Stimulated activated CD8-positive, alpha-beta memory T cell treated with anti-CD3 and anti-CD28 coated beads, Interleukin-12 subunit alpha, Interleukin-12 subunit beta, amount 100 ng/mL, for 24 hours (primary cell): ENCODE results near the gene NFATC2IP.
"Not testable (repeated sequence)": the region's sequence is repeated elsewhere in the genome, so short reads cannot be mapped to it uniquely, and the experiment has no call there.

ENCODE experiments used
- DNase-seq: peaks from one replicate; pipeline ENCODE4 v3.0.0-alpha.2; 2020; ENCODE audit errors: extremely low read depth

The NFATC2IP gene

DNA sequence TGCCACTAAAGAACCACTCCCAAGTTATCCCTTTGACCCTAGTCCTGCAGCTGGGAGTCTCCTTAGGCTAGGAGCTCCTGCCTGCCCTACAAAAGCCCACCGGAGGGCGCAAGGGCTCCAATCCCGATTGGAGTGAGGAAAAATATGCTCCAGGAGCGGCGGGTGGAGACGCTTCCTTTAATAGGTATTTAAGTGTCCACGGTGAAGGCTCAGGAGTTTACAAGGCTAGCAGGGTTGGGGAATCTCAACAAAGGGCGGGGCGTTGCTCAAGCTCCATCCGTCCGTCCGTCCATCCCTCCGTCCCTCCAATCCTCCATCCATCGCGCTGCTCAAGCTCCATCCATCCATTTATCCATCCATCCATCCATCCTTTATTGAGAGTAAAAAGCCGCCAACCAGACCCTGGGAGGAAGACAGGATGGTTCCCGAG is 23.3 kb downstream of the NFATC2IP start:
- DNase-seq = no peak

DNA sequence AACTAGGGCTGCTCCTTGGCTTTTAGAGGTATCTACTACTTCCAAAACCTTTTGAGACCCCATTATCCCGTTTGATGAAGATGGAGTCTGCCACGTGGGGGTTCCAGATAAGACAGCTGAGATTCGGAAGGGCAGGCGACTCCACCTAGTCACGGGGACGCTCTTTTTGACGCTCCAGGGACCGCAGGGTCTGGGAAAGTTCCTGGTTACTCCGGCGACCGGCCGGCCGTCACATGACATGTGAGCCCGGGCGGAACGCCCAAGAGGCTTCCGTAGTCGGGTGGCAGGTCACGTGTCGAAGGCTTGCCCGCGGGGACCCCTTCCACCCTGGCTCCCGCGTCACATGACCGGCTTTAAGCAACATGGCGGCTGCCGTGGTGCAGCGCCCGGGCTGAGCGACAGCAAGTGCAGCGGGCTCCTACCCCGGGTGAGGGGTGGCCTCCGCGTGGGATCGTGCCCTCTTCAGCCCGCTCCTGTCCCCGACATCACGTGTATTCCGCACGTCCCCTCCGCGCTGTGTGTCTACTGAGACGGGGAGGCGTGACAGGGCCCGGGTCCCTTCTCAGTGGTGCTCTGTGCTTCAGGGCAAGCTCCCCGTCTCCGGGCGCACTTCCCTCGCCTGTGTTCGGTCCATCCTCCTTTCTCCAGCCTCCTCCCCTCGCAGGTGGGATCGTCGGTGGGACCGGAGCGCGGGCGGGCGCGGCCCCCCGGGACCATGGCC is 23.9 kb downstream of the NFATC2IP start, which contains the start of gene SPNS1:
SPNS1 (plus strand) TSS at position 342 of the 721 bp plus-strand sequence; CDS start at position 716, 374 bp downstream.
- peak; percentile 89 for DNase-seq

DNA sequence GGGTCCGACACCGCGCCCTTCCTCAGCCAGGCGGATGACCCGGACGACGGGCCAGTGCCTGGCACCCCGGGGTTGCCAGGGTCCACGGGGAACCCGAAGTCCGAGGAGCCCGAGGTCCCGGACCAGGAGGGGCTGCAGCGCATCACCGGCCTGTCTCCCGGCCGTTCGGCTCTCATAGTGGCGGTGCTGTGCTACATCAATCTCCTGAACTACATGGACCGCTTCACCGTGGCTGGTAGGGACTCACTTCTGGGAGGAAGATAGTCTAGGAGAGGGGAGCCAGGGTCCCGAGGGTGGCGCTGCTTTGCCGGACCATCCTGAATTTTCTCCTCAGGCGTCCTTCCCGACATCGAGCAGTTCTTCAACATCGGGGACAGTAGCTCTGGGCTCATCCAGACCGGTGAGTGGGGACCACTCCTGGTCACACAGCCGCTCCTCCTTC is 24.4 kb downstream of the NFATC2IP start:
- no peak for DNase-seq

DNA sequence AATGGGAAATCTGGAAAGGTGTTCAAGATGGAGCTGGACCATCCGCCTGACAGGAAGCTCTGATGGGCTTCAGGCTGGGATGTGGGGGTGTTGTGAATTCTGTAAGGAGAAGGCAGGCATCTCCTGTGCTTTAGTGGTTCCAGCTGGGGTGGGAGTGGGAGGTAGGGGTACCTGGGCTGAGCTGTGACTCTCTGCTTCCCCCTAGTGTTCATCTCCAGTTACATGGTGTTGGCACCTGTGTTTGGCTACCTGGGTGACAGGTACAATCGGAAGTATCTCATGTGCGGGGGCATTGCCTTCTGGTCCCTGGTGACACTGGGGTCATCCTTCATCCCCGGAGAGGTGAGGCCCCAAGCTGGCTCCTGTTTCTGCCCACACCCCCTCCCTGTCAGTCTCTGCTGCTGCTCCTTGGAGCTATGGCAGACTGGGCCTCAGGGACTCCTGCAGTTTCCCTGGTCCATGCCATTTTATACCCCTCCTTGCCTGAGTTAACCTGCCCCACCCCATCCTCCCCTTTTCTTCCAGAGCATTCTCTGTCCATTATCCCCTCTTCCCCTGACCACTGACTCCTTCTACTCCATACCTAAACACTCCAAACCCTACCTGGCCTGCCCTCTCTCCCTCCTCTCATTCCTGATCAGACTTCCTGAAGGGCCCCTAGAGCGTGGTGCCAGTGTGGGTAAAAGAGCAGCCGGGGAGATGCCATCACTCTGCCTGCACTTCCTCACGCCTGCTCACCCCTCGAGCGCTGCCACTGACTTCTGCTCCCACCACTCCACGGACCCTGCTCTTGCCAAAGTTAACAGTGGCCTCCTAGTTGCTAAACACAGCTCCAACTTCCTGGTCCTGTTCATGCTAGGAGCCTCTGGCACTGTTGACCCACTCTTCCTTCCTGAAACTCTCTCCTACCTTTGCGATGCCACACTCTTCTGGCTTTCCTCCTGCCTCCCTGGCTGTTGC is 27.2 kb downstream of the NFATC2IP start:
- DNase-seq = no peak

DNA sequence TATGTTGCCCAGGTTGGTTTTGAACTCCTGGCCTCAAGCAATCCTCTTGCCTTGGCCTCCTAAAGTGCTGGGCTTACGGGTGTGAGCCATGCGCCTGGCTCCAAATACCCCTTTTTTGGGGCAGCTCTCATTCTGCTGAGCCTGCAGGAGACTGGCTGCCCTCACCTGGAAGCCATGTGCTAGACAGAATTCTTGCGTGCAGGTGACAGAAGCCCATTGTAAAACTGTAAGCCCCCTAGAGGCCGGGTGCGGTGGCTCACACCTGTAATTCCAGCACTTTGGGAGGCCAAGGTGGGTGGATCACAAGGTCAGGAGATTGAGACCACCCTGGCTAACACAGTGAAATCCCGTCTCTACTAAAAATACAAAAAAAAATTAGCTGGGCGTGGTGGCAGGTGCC is 29.6 kb downstream of the NFATC2IP start:
- DNase-seq = not testable (repeated sequence)

DNA sequence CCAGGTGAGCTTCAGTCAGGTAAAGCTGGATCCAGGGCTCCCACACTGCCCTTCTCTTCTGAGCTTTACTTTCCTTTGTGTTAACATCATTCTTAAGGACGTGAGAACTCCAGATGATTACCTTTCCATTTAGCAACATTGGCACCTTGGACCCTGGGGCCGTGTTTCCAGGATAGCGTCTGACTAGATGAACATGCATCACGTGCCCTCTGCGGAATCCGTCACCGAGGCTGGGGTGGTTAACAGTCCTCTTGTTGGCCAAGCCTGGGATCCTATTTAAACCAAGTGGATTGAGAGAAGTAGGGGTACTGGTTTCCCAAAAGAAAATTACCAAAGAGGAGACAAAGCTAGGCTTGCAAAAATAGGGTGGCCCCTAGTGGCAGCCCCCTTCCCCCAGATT is 30.2 kb downstream of the NFATC2IP start:
- DNase-seq = no peak

DNA sequence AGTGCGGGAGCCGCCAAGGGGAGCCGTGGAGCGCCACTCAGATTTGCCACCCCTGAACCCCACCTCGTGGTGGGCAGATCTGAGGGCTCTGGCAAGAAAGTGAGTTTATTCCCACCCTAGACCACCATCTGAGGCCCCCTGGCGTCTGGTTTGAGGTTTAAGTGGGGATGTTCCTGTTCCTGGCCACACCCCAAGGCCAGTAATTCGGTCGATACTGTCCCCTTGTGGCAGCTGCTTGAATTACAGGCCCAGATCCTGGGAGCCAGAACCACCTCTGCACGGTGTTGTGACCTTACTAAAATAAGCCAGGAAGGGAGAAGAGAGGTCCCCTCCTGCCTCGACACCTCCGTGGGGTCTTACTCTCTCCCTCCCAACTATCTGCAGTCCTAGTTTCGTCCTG is 30.8 kb downstream of the NFATC2IP start:
- DNase-seq = no peak

DNA sequence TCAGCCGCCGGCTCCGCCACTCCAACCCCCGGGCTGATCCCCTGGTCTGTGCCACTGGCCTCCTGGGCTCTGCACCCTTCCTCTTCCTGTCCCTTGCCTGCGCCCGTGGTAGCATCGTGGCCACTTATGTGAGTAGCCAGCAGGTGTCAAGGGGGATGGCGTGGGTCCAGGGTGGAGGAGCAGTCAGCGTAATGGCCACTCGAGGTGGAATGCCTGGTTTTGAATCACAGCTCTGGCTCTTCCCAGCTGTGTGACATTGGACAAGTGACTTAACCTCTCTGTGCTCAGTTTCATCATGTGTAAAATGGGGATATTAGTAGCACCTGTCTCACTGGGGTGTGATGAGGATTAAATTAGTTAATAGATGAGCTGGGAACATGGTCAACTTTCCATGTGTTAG is 31.7 kb downstream of the NFATC2IP start:
- DNase-seq = no peak

DNA sequence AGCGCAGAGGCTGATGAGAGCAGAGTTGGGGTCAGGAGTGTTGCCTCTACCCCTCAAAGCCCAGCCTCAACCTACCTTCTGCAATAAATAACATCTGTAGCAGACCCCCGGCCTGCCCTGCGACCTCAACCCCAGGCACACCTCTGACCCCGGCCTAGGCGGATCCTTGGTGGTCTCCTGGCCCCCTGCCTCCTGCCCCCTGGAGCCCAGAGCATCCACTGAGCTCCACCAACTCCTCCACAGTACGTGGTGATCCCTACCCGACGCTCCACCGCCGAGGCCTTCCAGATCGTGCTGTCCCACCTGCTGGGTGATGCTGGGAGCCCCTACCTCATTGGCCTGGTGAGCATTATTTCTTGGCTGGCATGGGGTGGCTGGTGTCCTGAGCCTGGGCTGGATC is 32.2 kb downstream of the NFATC2IP start:
- DNase-seq = no peak

DNA sequence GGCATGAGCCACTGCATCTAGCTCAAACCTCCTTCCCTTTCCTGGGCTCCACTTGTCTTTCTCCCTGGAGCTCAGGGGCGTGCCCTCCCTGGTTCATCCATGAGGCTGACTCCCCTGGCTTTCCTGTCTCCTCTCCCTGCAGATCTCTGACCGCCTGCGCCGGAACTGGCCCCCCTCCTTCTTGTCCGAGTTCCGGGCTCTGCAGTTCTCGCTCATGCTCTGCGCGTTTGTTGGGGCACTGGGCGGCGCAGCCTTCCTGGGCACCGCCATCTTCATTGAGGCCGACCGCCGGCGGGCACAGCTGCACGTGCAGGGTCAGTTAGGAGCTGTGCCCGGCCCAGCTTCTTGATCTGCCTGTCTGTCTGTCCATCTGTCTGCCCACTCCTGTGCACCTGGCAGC is 32.9 kb downstream of the NFATC2IP start:
- no peak for DNase-seq

DNA sequence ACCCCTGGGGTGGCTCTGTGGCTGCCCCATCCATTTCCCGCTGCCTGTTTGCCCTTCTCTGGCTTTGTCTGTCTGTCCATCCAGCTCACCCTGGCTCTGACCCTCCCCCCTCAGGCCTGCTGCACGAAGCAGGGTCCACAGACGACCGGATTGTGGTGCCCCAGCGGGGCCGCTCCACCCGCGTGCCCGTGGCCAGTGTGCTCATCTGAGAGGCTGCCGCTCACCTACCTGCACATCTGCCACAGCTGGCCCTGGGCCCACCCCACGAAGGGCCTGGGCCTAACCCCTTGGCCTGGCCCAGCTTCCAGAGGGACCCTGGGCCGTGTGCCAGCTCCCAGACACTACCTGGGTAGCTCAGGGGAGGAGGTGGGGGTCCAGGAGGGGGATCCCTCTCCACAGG is 33.4 kb downstream of the NFATC2IP start:
- no peak for DNase-seq

DNA sequence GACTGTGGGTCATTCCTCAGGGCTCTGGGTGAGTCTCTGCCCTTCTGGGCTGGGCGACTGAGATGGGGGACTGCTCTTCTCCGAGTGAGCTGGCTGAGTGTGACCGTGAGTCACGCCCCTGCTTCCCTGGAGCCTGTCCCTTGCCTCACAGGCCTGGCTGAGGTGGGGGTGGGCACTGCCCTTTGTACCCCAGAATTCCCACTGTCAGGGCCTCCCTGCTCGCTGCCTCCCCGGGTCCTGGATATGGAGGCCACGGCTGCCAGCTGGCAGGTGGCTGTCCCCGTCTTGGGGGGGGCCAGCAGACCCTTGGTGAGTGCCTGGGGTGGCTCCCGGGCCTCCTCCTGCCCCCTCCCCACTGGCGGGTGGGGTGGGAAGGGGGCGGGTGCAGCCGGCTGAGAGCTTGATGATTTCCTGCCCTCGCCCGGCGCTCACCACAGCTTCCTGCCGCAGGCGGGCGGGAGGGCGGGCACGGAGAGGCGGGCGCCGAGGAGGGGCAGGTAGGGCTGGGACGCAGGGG is 33.9 kb downstream of the NFATC2IP start, which contains the start of gene LAT:
LAT (plus strand) TSS at position 434 of the 517 bp plus-strand sequence. CDS start 366 bp downstream, outside the sequence.
- DNase-seq = no peak

DNA sequence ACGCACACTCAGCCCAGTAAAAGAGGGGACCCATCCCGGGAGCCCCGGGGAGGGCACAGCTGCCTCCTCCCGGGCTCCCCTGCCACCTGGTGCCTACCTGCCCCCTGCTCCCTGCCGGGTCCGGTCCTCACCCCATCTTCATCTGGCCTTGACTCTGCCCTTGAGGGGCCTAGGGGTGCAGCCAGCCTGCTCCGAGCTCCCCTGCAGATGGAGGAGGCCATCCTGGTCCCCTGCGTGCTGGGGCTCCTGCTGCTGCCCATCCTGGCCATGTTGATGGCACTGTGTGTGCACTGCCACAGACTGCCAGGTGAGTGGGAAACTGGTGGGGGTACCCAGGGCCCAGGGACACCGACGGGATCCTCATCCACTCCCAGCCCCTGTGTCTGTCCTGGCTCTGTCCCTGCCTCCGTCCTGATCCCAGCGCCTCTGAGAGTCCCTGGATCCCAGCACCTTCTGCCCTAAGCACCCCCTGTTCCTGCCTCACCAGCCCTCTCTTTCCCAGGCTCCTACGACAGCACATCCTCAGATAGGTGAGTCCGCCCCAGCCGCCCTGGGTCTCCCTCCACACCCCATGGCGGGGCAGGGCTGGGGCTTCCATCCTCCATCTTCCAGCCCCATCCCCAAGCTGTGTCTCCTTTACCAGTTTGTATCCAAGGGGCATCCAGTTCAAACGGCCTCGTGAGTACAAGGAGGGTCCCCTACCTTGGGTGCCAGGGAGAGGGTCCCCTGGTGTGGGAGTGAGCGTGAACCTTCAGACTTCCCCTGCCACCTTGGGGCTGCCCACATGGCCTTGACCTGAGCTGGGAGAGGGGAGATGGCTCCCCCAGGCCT is 34.7 kb downstream of the NFATC2IP start:
- no peak for DNase-seq

DNA sequence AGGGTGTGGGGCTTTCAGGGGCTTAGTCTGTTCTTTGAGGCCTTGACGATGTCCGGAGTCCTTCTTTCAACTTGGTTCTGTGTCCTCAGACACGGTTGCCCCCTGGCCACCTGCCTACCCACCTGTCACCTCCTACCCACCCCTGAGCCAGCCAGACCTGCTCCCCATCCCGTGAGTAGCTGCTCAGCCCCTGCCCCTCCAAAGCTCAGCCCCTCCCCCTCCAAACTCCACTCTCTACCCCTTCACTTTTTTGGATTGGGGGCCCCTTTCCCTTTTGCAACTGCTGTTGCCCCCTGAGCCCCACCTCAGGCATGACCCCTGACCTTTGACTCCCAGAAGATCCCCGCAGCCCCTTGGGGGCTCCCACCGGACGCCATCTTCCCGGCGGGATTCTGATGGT is 35.3 kb downstream of the NFATC2IP start:
- DNase-seq = no peak

DNA sequence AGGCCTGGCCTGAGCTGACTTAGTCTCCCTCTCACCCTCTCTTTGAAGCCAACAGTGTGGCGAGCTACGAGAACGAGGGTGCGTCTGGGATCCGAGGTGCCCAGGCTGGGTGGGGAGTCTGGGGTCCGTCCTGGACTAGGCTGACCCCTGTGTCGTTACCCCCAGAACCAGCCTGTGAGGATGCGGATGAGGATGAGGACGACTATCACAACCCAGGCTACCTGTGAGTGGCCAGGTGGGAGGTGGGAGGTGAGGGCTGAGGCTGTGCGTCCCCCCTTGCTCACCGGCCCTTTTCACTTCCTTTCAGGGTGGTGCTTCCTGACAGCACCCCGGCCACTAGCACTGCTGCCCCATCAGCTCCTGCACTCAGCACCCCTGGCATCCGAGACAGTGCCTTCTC is 35.8 kb downstream of the NFATC2IP start:
- DNase-seq = no peak

DNA sequence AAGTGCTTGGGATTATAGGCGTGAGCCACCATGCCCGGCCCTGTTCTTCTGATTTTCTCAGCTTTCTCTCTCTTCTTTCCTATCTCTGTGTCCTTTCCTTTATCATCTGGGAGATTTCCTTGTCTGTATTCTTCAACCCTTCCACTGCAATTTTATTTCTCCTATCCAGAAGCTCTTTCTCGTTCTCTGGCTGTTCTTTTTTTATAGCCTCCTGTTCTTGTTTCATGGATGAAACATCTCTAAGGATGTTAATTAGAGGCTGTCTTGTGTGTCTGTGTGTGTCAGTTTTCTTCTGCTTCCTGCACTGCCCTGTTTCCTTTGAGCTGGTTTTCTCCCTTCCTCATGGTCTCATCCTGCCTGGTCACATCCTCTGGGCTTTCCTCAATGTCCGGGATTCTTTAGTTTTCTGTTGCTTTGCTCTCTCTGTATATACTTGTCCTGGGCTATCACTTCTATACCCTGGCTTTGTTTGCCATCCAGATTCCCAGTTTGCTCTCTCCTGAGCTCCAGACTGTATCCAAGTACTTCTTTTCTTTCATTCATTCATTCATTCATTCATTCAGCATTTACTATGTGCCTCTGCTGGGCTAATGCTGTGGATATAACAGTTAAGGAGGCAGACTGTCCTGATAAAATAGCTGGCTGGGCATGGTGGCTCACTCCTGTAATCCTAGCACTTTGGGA is 36.6 kb downstream of the NFATC2IP start:
- DNase-seq = no peak

DNA sequence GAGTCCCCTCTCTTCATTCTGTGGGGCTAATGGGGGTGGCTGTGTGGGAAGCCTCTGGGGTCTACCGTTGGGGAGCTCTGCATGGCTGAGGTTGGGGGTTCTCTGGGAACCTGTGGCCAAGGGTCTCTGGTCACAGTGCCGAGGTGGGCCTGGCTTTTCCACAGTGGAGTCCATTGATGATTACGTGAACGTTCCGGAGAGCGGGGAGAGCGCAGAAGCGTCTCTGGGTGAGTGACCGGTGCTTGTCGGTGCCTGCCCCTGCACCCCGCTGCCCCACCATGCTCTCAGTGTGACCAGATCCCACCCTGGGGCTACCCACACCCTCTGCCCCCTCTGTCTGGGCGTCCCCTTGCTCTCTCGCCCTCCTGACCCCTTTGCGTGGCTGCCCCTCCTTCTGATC is 38.6 kb downstream of the NFATC2IP start:
- DNase-seq = no peak

DNA sequence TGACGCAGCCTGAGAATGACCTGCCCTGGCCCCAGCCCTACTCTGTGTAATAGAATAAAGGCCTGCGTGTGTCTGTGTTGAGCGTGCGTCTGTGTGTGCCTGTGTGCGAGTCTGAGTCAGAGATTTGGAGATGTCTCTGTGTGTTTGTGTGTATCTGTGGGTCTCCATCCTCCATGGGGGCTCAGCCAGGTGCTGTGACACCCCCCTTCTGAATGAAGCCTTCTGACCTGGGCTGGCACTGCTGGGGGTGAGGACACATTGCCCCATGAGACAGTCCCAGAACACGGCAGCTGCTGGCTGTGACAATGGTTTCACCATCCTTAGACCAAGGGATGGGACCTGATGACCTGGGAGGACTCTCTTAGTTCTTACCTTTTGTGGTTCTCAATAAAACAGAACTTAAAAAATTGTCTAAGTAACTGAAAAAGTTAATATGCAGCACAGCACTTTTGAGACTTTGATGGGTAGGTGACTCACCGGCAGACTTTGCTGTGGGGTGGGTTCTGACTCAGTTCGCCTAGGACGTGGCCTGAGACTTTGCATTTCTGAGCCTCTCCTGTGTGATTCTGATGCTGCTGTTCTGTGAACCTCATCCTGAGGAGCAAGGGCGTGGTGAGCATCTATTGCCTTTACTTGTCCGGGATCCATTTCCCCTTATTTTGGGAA is 39.8 kb downstream of the NFATC2IP start:
- DNase-seq = no peak

DNA sequence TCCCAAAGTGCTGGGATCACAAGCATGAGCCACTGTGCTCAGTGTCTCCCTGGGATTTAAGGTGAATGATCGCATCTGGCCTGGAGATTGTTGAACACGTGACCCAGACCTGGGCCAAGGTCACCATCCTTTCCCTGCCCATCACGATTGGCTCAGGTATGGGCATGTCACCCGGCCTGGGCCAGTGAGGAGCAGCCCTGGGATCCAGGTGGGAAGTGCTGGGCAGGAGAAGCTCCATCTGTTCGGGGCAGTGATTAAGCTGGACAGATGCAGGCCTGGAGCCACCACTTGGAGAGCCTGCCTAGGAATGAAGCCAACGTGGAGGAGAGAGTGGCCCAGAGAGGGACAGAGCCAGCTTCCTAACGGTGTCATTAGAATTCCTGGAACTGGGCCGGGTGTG is 41.0 kb downstream of the NFATC2IP start:
- no peak for DNase-seq

DNA sequence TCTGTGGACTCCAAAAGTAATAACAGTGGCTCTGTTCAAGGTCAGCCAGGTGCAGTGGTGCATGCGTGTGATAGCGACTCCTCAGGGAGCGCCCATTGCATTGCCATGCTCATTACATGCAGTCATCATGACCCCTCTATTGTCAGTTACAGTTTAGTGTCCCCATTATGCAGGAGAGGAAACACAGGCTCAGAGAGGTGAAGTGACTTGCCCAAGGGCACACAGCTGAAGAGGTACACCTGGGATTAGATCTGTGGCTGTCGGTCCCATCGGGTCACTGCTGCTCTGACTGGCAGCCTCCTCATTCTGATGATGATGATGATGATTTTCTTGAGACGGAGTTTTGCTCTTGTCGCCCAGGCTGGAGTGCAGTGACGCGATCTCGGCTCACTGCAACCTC is 41.8 kb downstream of the NFATC2IP start:
- no peak for DNase-seq
